Activated CD8-positive, alpha-beta memory T cell treated with anti-CD3 and anti-CD28 coated beads for 1 hour (primary cell): ENCODE results near the gene ADARB1.
"Not testable (repeated sequence)": the region's sequence is repeated elsewhere in the genome, so short reads cannot be mapped to it uniquely, and the experiment has no call there.

Experiments used
- DNase-seq, 2 donors: peaks; one replicate each; pipeline ENCODE4 v3.0.0-alpha.2; 2020; ENCODE audit warnings: low read depth in 1 of 2; ENCODE audit errors: extremely low read depth in 1 of 2

ADARB1 gene

GRCh38 chr21:45074048-45074817 is at the start of gene ADARB1:
Gene ADARB1 (plus strand): TSS chr21:45074580. CDS start chr21:45171657, 97,077 bp downstream.
- DNase-seq: peak in 1 of 2 donors; percentile 56

- no peak for DNase-seq
These were observed 48.2 kb upstream of the ADARB1 start for GRCh38 chr21:45026066-45026745.

- DNase-seq: no peak
These were observed 47.6 kb upstream of the ADARB1 start for GRCh38 chr21:45026826-45027225.

GRCh38 chr21:45027241-45028196 is 46.9 kb upstream of the ADARB1 start:
- no peak for DNase-seq

GRCh38 chr21:45028645-45029044 is 45.7 kb upstream of the ADARB1 start:
- not testable (repeated sequence) for DNase-seq

GRCh38 chr21:45029298-45029947 is 45.0 kb upstream of the ADARB1 start:
- no peak for DNase-seq

GRCh38 chr21:45029948-45030681 is 44.3 kb upstream of the ADARB1 start:
- no peak for DNase-seq

GRCh38 chr21:45030682-45031570 is 43.5 kb upstream of the ADARB1 start:
- DNase-seq: no peak

- no peak for DNase-seq
These were observed 42.7 kb upstream of the ADARB1 start for GRCh38 chr21:45031571-45032191.

- DNase-seq: no peak
These were observed 42.0 kb upstream of the ADARB1 start for GRCh38 chr21:45032332-45032731.

- DNase-seq: no peak
These were observed 41.2 kb upstream of the ADARB1 start for GRCh38 chr21:45032977-45033710.

GRCh38 chr21:45033791-45034555 is 40.4 kb upstream of the ADARB1 start:
- DNase-seq: no peak

- DNase-seq: no peak
These were observed 39.6 kb upstream of the ADARB1 start for GRCh38 chr21:45034556-45035476.

- DNase-seq: no peak
These were observed 38.9 kb upstream of the ADARB1 start for GRCh38 chr21:45035477-45035848.

GRCh38 chr21:45036630-45037029 is 37.8 kb upstream of the ADARB1 start:
- no peak for DNase-seq

GRCh38 chr21:45037986-45038385 is 36.4 kb upstream of the ADARB1 start:
- no peak for DNase-seq
